Uterus (tissue), 4 donors: ENCODE results near the gene CAB39. TPM values are rescaled to one million over a fixed set of nuclear protein-coding genes. Genes with fewer than 3 reads are reported as not detected.

ENCODE experiments used
- DNase-seq, 2 donors: peaks; one replicate each; pipeline ENCODE4 v3.0.0-alpha.2; 2019 to 2020
- H3K27ac ChIP-seq, 2 donors: fragments of 200-600 bp; sonication (generic); 1 replicate in 1 of 2; 2 replicates in 1 of 2; pipeline ENCODE4 v1.5.1; 2016 to 2018
- H3K27me3 ChIP-seq, 2 donors: fragments of 200-600 bp; sonication (generic); one replicate each; pipeline ENCODE4 v1.5.1; 2018 to 2019; ENCODE audit warnings: control low read depth in 1 of 2
- H3K36me3 ChIP-seq, 2 donors: fragments of 200-600 bp; sonication (generic); one replicate each; pipeline ENCODE4 v1.5.1; 2019; ENCODE audit warnings: control low read depth in 1 of 2
- H3K4me1 ChIP-seq, 2 donors: fragments of 200-600 bp; sonication (generic); one replicate each; pipeline ENCODE4 v1.5.1; 2018 to 2019; ENCODE audit warnings: control low read depth in 1 of 2
- H3K4me3 ChIP-seq, 2 donors: fragments of 200-600 bp; sonication (generic); 1 replicate in 1 of 2; 2 replicates in 1 of 2; pipeline ENCODE4 v1.5.1; 2018 to 2019; ENCODE audit warnings: mild to moderate bottlenecking in 1 of 2
- H3K9me3 ChIP-seq, 2 donors: fragments of 200-600 bp; sonication (generic); one replicate each; pipeline ENCODE4 v1.5.1; 2019; ENCODE audit warnings: control low read depth in 1 of 2
- POLR2A ChIP-seq, 2 donors: fragments of 450-650 bp; IDR thresholded peaks; one replicate each; pipeline ENCODE4 v1.6.1; 2016; ENCODE audit warnings: antibody characterized with exemption in 2 of 2, mild to moderate bottlenecking in 1 of 2, moderate library complexity in 1 of 2
- intact Hi-C: fragments of 100-400 bp; cut with DNase I; formaldehyde crosslinking; loops from one replicate; pipeline ENCODE4 v1.15.1; 2023; ENCODE audit warnings: low total_unique reads
- total RNA-seq, 4 donors: library from RNA; depleted of rRNA in 3 of 4; stranded (reverse); fragments of >200 nt in 3 of 4; gene quantifications; one replicate each; pipeline versions ENCODE4 v1.1.0 to v1.2.4, GENCODE V29; 2014 to 2023
- TF ChIP-seq, protein P1 (sequence below), 4 experiments: fragments of 200-600 bp in 2 of 4; fragments of 450-650 bp in 2 of 4; sonication (generic) in 2 of 4; IDR thresholded peaks; one replicate each; pipeline ENCODE4 v1.5.1; 2016 to 2019; ENCODE audit warnings: antibody characterized with exemption in 4 of 4, mild to moderate bottlenecking in 2 of 4, moderate library complexity in 1 of 4
- donor health status: DM: yes; HTN: yes; CAD: no.

The CAB39 gene
- total RNA-seq, 4 donors from 2014 or later: 33.6 to 121 (median 78.0) TPM

DNA sequence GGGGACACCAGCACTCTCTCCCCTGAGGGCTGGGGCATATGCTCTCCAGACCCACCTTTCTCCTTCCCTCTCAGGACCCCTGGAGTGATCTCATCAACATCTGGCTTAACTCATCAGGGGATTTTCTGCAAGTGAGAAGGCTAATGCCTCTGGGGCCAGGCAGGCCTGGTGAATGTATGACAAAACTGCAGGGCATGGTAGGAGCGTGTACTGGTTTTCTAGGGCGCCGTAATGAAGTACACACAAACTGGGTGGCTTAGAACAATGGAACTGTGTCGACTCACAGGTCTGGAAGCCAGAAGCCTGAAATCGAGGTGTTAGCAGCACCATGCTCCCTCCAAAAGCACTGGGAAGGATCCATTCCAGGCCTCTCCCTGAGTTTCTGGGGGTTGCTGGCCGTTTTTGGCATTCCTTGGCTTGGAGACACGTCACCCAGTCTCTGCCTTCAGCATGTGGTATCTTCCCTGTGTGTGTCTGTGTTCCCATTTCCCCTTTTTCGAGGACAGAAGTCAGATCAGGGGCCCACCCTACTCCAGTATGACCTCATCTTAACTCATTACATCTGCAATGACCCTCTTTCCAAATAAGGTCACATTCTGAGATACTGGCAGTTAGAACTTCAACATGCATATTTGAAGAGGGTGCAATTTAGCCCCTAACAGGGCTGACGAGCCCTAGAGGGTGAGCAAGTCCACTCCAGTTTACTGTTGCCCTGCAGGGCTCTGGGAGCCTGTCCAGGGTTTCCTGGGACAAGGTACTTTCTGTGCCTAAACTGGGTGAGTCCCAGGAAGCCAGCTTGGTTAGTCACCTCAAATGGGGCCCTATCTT lies 45.5 kb upstream of the CAB39 start:
- H3K27ac ChIP-seq: no peak overlapping the region
- TF ChIP-seq, protein P1, sequence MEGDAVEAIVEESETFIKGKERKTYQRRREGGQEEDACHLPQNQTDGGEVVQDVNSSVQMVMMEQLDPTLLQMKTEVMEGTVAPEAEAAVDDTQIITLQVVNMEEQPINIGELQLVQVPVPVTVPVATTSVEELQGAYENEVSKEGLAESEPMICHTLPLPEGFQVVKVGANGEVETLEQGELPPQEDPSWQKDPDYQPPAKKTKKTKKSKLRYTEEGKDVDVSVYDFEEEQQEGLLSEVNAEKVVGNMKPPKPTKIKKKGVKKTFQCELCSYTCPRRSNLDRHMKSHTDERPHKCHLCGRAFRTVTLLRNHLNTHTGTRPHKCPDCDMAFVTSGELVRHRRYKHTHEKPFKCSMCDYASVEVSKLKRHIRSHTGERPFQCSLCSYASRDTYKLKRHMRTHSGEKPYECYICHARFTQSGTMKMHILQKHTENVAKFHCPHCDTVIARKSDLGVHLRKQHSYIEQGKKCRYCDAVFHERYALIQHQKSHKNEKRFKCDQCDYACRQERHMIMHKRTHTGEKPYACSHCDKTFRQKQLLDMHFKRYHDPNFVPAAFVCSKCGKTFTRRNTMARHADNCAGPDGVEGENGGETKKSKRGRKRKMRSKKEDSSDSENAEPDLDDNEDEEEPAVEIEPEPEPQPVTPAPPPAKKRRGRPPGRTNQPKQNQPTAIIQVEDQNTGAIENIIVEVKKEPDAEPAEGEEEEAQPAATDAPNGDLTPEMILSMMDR (IDR thresholded peaks at IDR 0.05): no peak
- TF ChIP-seq POLR2A (IDR thresholded peaks at IDR 0.05): no peak
- no peaks in the 10 kb centered on the region for H3K27me3 ChIP-seq
- no peak for DNase-seq
- H3K4me1 ChIP-seq: no peaks in the 10 kb centered on the region
- no peaks in the 10 kb centered on the region for H3K9me3 ChIP-seq
- no peaks in the 10 kb centered on the region for H3K36me3 ChIP-seq
- no peak overlapping the region for H3K4me3 ChIP-seq
- intact Hi-C loops: no loop called here

DNA sequence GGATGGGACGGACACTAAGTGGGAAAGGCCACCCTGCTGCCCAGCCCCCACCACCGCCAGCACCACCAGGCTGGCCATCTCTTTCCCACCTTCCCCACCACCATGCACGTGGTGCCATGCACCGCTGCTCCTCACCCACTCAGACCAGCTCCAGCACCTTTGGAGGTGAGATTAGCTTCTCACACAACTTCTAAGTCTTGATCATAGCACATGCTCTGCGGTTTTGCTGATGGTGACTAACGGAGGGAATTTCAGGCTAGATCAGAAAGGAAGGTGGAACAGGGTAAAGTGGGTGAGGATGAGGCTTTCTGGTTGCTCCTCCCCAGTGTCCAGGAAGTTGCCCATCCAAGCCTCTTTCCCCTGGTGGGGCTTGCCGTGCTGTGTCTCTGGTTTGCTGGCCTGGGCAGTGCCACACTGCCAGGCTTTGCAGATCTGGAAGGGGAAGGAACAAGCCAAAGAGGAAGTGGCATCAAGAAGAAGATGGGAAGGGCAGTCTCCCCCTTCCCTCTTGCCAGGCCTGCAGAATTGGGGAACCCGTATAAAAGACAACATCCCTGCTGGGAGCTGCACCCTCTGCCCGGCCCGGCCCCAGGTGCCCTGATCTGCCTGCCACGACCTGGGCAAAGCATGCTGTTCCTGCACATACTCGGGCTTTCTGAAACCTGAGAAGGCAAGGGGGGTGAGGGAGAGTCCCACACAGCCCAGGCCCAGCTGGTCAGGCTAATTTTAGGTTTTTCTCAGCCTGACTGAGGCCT lies 44.3 kb upstream of the CAB39 start:
- TF ChIP-seq, protein P1 (IDR thresholded peaks at IDR 0.05): no peak

DNA sequence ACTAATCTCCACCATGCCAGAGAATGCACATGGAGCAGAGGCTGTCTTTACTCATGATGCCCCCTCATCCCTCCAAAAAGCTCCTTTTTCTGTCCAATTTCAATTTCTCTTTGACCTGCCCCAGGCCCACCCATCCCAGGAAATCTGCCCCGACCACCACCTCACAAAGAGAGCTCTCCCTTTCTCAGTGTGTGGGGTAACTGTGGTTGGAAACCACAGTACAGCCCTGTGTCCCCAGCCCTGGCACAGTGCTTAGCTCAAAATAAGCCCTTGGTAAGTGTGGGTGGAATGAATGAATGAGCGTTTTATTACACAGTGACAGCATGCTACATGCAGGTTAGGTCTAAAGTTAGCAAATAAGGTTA lies 43.7 kb upstream of the CAB39 start:
- no peak for TF ChIP-seq POLR2A (IDR thresholded peaks at IDR 0.05)
- TF ChIP-seq, protein P1 (IDR thresholded peaks at IDR 0.05): no peak
- Histone ChIP-seq H3K36me3 (no peaks in the 10 kb centered on the region), H3K27ac (no peak overlapping the region), H3K9me3 (no peaks in the 10 kb centered on the region), H3K27me3 (no peaks in the 10 kb centered on the region), H3K4me3 (no peak overlapping the region), H3K4me1 (no peaks in the 10 kb centered on the region)
- intact Hi-C loops: no loop called here
- DNase-seq: no peak

More for the DNA sequence above, 44.3 kb upstream of the CAB39 start:
- Histone ChIP-seq H3K36me3 (no peaks in the 10 kb centered on the region), H3K27ac (no peak overlapping the region), H3K9me3 (no peaks in the 10 kb centered on the region), H3K4me1 (no peaks in the 10 kb centered on the region), H3K4me3 (no peak overlapping the region), H3K27me3 (no peaks in the 10 kb centered on the region)
- no peak for DNase-seq
- intact Hi-C loops: no loop called here

DNA sequence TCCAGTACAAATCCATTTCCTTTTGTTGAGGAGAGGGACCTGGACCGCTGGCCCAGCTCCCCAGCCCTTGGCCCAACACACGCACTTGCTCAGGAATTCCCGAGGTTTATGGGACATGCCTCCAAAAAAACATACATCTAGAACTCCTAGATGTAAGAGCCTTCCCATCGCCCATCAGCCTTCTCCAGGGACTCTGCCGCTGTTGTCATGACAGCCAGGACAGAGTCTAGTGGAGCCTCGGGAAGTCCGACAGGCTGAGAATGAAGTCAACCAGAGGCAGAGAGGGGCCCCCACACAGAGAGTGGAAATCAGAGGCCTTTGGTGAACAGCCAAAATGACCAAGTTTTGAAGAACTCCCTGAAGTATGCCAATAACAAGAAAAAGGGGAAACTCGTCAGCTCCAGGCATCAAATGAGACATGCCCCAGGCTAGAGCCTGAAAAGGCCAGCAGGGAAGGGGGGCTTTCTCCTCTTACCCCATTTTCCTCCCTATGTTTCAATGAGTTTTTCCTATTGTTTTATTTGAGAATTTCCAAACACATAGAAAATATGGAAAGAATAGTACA lies 43.2 kb upstream of the CAB39 start:
- intact Hi-C loops: no loop called here
- Histone ChIP-seq H3K27ac (no peak overlapping the region), H3K4me3 (no peak overlapping the region), H3K9me3 (no peaks in the 10 kb centered on the region), H3K4me1 (no peaks in the 10 kb centered on the region), H3K27me3 (no peaks in the 10 kb centered on the region), H3K36me3 (no peaks in the 10 kb centered on the region)
- DNase-seq: no peak
- TF ChIP-seq, protein P1 (IDR thresholded peaks at IDR 0.05): no peak
- TF ChIP-seq POLR2A (IDR thresholded peaks at IDR 0.05): no peak

DNA sequence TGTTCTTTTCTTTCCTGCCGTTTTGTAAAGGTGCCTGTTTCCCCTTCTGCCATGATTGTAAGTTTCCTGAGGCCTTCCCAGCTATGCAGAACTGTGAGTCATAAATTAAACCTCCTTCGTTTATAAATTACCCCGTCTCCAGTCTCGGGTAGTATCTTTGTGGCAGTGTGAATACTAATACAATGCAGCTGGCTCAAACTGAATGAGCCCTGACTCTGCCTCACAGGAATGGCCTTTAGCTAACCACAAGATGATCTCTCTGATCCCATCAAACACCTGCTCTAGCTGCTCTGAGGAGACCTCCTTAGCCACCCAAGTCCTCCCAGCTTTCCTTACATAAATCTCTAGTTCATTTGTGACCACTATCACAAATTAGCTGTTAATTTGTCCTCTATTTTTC lies 41.5 kb upstream of the CAB39 start:
- TF ChIP-seq, protein P1 (IDR thresholded peaks at IDR 0.05): no peak
- TF ChIP-seq POLR2A (IDR thresholded peaks at IDR 0.05): no peak
- Histone ChIP-seq H3K27me3 (no peaks in the 10 kb centered on the region), H3K9me3 (no peaks in the 10 kb centered on the region), H3K4me1 (no peaks in the 10 kb centered on the region), H3K27ac (no peak overlapping the region), H3K36me3 (no peaks in the 10 kb centered on the region), H3K4me3 (no peak overlapping the region)
- no peak for DNase-seq
- intact Hi-C loops: no loop called here
